SK-N-MC (cell line): ENCODE results near the gene PTAFR.

Experiments used
- EZH2 ChIP-seq: fragments of 200-600 bp; sonication (generic); IDR thresholded peaks from one replicate; pipeline ENCODE4 v1.6.1; 2017; ENCODE audit warnings: antibody characterized with exemption
- FOXP2 ChIP-seq: optimal IDR thresholded peaks from 2 replicates; pipeline ENCODE3; 2011; ENCODE audit warnings: mild to moderate bottlenecking, moderate library complexity; ENCODE audit not compliant: insufficient read depth; ENCODE audit errors: extremely low read length, control extremely low read depth
- POLR2AphosphoS5 ChIP-seq: IDR thresholded peaks from 2 replicates; pipeline ENCODE4 v1.6.1; 2012; ENCODE audit warnings: mild to moderate bottlenecking, low read depth, low read length, borderline replicate concordance

DNA sequence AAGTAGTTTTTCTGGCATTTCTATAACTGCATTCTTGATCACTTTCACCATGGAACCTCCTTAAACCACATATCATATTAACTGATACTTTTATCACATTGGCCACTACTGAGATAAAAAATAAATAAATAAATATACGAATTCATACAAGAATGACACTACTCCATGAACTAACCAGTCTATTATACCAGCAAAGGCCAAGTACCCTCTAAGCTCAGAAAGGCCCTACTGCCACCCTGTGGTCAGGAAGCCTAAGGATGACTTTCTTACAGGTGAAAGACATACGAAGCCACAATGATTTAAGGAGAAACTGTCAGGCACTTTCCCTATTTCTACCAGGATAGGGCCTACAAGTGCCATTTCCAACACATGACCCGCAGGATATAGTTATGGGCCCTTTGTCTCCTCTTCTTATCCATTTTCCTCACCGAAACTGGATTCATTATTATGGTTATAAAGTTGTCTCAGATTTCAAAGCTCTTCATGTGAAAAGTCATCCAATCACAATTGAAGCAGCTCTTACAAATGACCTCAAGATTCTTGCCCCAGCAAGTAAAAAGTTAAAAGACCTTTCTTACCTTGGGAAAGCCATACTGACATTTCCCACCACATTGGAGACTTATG, 32.4 kb upstream of the PTAFR start:
- TF ChIP-seq EZH2 (no peak), POLR2AphosphoS5 (no peak), FOXP2 (no peak)
